Natural killer cell (primary cell): ENCODE data around the gene TUBAL3. TPM values are rescaled to one million over a fixed set of nuclear protein-coding genes. Genes with fewer than 3 reads are reported as not detected.
"Not testable (repeated sequence)": the region's sequence is repeated elsewhere in the genome, so short reads cannot be mapped to it uniquely, and the experiment has no call there.

Source experiments
- ATAC-seq, 3 donors: fragments of 150-1000 bp in 2 of 3; fragments of 200-7000 bp in 1 of 3; cut with Tn5 transposase; 1 replicate in 1 of 3; 2 replicates in 2 of 3; pipeline ENCODE4 v1.10.0; 2021; ENCODE audit warnings: mild to moderate bottlenecking in 2 of 3, moderate library complexity in 2 of 3
- DNase-seq, 2 donors: peaks; one replicate each; pipeline versions ENCODE4 v3.0.0 to v3.0.0-alpha.2; 2013 to 2021; ENCODE audit warnings: mixed read lengths in 1 of 2
- H3K27ac ChIP-seq: one replicate; pipeline ENCODE4 v1.5.1; 2013; ENCODE audit warnings: mild to moderate bottlenecking, low read length
- H3K27me3 ChIP-seq: one replicate; pipeline ENCODE4 v1.6.1; 2013; ENCODE audit warnings: low read length; ENCODE audit not compliant: control insufficient read depth, insufficient read depth
- H3K36me3 ChIP-seq: one replicate; pipeline ENCODE4 v1.6.1; 2013; ENCODE audit warnings: low read length; ENCODE audit not compliant: control insufficient read depth, insufficient read depth
- H3K4me1 ChIP-seq: one replicate; pipeline ENCODE4 v1.6.1; 2013; ENCODE audit warnings: low read length; ENCODE audit not compliant: control insufficient read depth, insufficient read depth
- H3K4me3 ChIP-seq: one replicate; pipeline ENCODE4 v1.5.1; 2013; ENCODE audit warnings: low read length
- H3K9me3 ChIP-seq: one replicate; pipeline ENCODE4 v1.6.1; 2013; ENCODE audit warnings: low read length; ENCODE audit not compliant: control insufficient read depth, insufficient read depth
- H3K27ac Mint-ChIP-seq, 2 donors: one replicate each; pipeline ENCODE4 v1.8.0; 2022; ENCODE audit warnings: mild to moderate bottlenecking in 2 of 2, mixed read lengths in 2 of 2, moderate library complexity in 1 of 2
- H3K27me3 Mint-ChIP-seq, 2 donors: one replicate each; pipeline ENCODE4 v1.8.0; 2022; ENCODE audit warnings: low read depth in 2 of 2, mixed read lengths in 2 of 2
- H3K36me3 Mint-ChIP-seq: one replicate; pipeline ENCODE4 v1.8.0; 2022; ENCODE audit warnings: mixed read lengths
- H3K4me1 Mint-ChIP-seq, 2 donors: one replicate each; pipeline ENCODE4 v1.8.0; 2022; ENCODE audit warnings: mixed read lengths in 2 of 2
- H3K4me3 Mint-ChIP-seq: one replicate; pipeline ENCODE4 v1.8.0; 2022; ENCODE audit warnings: mild to moderate bottlenecking, moderate library complexity, mixed read lengths
- H3K9me3 Mint-ChIP-seq, 2 donors: one replicate each; pipeline ENCODE4 v1.8.0; 2022; ENCODE audit warnings: mixed read lengths in 2 of 2
- CTCF ChIP-seq: fragments of 200-600 bp; IDR thresholded peaks from one replicate; pipeline ENCODE4 v1.8.0; 2022; ENCODE audit warnings: antibody characterized with exemption
- WGBS: methylation state at CpG from one replicate; pipeline ENCODE4 v1.1.7; 2013; ENCODE audit warnings: missing lambda C conversion rate; ENCODE audit not compliant: insufficient coverage; 5-methylcytosine and 5-hydroxymethylcytosine counted together
- intact Hi-C: fragments of 100-400 bp; cut with micrococcal nuclease; formaldehyde crosslinking; loops from one replicate; pipeline ENCODE4 v1.14.2; 2022
- total RNA-seq, 4 donors: library from RNA; stranded (reverse); fragments of 120-200 nt in 1 of 4; gene quantifications; one replicate each; pipeline versions ENCODE4 v1.2.3 to v1.2.4, GENCODE V29; 2013 to 2022

The TUBAL3 gene
- total RNA-seq, 3 donors from 2014 or later (not counting 1 experiment from before 2014, with no cell fraction given) = not detected

- no peak overlapping the region for H3K27ac Mint-ChIP-seq
- H3K4me3 Mint-ChIP-seq = peak overlapping the region; percentile 82
- Histone ChIP-seq H3K27me3 (peaks cover 15% of the 10 kb centered on the region), H3K4me1 (peaks cover 8% of the 10 kb centered on the region), H3K4me3 (peak overlapping the region; percentile 57), H3K27ac (no peak overlapping the region), H3K36me3 (no peaks in the 10 kb centered on the region), H3K9me3 (no peaks in the 10 kb centered on the region)
- intact Hi-C loops = no loop called here
- no peaks in the 10 kb centered on the region for H3K9me3 Mint-ChIP-seq
- H3K36me3 Mint-ChIP-seq = no peaks in the 10 kb centered on the region
- no peak for TF ChIP-seq CTCF
- DNase-seq = no peak
- H3K4me1 Mint-ChIP-seq = no peaks in the 10 kb centered on the region
- peaks cover 11 to 20% of the 10 kb centered on the region in 2 donors for H3K27me3 Mint-ChIP-seq
- peak in 1 of 3 donors; percentile 3 for ATAC-seq
- 25% methylated on average over 2 of the region's 3 CpGs for WGBS
These were observed 7.3 kb upstream of the TUBAL3 start for GRCh38 chr10:5411941-5412276.

GRCh38 chr10:5410787-5411186 lies 6.2 kb upstream of the TUBAL3 start:
- H3K4me1 ChIP-seq, H3K4me1 Mint-ChIP-seq, H3K27ac Mint-ChIP-seq, ATAC-seq, H3K4me3 ChIP-seq, DNase-seq, H3K9me3 ChIP-seq, H3K27ac ChIP-seq, H3K36me3 ChIP-seq, H3K4me3 Mint-ChIP-seq, intact Hi-C loops, H3K36me3 Mint-ChIP-seq, H3K9me3 Mint-ChIP-seq: not testable (repeated sequence)
- H3K27me3 ChIP-seq = peaks cover 15% of the 10 kb centered on the region
- H3K27me3 Mint-ChIP-seq = peaks cover 11 to 20% of the 10 kb centered on the region in 2 donors

- 67% methylated on average over 1 of the region's 1 CpG for WGBS
- Mint-ChIP-seq H3K27ac (no peak overlapping the region), H3K27me3 (peaks cover 11 to 20% of the 10 kb centered on the region in 2 donors), H3K4me1 (no peaks in the 10 kb centered on the region), H3K36me3 (no peaks in the 10 kb centered on the region), H3K9me3 (no peaks in the 10 kb centered on the region), H3K4me3 (no peak overlapping the region)
- Histone ChIP-seq H3K36me3 (no peaks in the 10 kb centered on the region), H3K9me3 (no peaks in the 10 kb centered on the region), H3K27me3 (peaks cover 13% of the 10 kb centered on the region), H3K4me3 (no peak overlapping the region), H3K27ac (no peak overlapping the region), H3K4me1 (no peaks in the 10 kb centered on the region)
- intact Hi-C loops = no loop called here
- ATAC-seq (no peak), DNase-seq (no peak)
- no peak for TF ChIP-seq CTCF
These were observed 2.3 kb upstream of the TUBAL3 start for GRCh38 chr10:5406918-5407317.

- TF ChIP-seq CTCF = no peak
- Histone ChIP-seq H3K27ac (no peak overlapping the region), H3K4me1 (no peaks in the 10 kb centered on the region), H3K9me3 (no peaks in the 10 kb centered on the region), H3K4me3 (no peak overlapping the region), H3K27me3 (no peaks in the 10 kb centered on the region), H3K36me3 (no peaks in the 10 kb centered on the region)
- no peak overlapping the region for H3K4me3 Mint-ChIP-seq
- no peaks in the 10 kb centered on the region for H3K9me3 Mint-ChIP-seq
- H3K27me3 Mint-ChIP-seq = peaks cover 9 to 28% of the 10 kb centered on the region in 2 donors
- H3K36me3 Mint-ChIP-seq = no peaks in the 10 kb centered on the region
- DNase-seq (no peak), ATAC-seq (no peak)
- WGBS = 77% methylated on average over 3 of the region's 3 CpGs
- intact Hi-C loops = no loop called here
- H3K27ac Mint-ChIP-seq = no peak overlapping the region
- no peaks in the 10 kb centered on the region for H3K4me1 Mint-ChIP-seq
These were observed 1.8 kb downstream of the TUBAL3 start for GRCh38 chr10:5402798-5403197.
